IPS DF 6.9 (cell line): Measurements from ENCODE around the gene MEF2A.

Source experiments
- DNase-seq: peaks from one replicate; pipeline ENCODE4 v3.0.0-alpha.2; 2013; ENCODE audit warnings: low read depth, low spot score
- H3K27ac ChIP-seq: one replicate; pipeline ENCODE4 v1.5.1; 2013; ENCODE audit warnings: low read length, control low read depth
- H3K27me3 ChIP-seq: 2 replicates; pipeline ENCODE4 v1.6.1; 2013; ENCODE audit warnings: mild to moderate bottlenecking, low read length; ENCODE audit not compliant: control insufficient read depth, insufficient read depth
- H3K36me3 ChIP-seq: 2 replicates; pipeline ENCODE4 v1.6.1; 2013; ENCODE audit warnings: low read length; ENCODE audit not compliant: control insufficient read depth, insufficient read depth
- H3K4me1 ChIP-seq: 2 replicates; pipeline ENCODE4 v1.6.1; 2013; ENCODE audit warnings: low read length; ENCODE audit not compliant: control insufficient read depth, insufficient read depth
- H3K4me3 ChIP-seq: 2 replicates; pipeline ENCODE4 v1.5.1; 2013; ENCODE audit warnings: mild to moderate bottlenecking, low read length
- H3K9me3 ChIP-seq: 2 replicates; pipeline ENCODE4 v1.6.1; 2013; ENCODE audit warnings: low read length, inconsistent platforms; ENCODE audit not compliant: control insufficient read depth, insufficient read depth
- WGBS: extraction: QIAGEN DNeasy Blood & Tissue Kit; methylation state at CpG from one replicate; pipeline ENCODE4 v1.1.7; 2013; ENCODE audit warnings: mixed read lengths, missing lambda C conversion rate; ENCODE audit not compliant: insufficient read length, insufficient coverage; 5-methylcytosine and 5-hydroxymethylcytosine counted together

The MEF2A gene

GRCh38 chr15:99696096-99696495, 130.3 kb downstream of the MEF2A start:
- Histone ChIP-seq H3K4me1 (no peaks in the 10 kb centered on the region), H3K27me3 (no peaks in the 10 kb centered on the region), H3K9me3 (no peaks in the 10 kb centered on the region), H3K4me3 (no peak overlapping the region), H3K36me3 (no peaks in the 10 kb centered on the region; the same call in 1 of the 2 replicates), H3K27ac (no peak overlapping the region)
- no peak for DNase-seq
- WGBS: no CpG with 5 or more reads among the region's 2 CpGs

- WGBS: no CpG with 5 or more reads among the region's 4 CpGs
- Histone ChIP-seq H3K27me3 (no peaks in the 10 kb centered on the region), H3K27ac (no peak overlapping the region), H3K4me3 (no peak overlapping the region), H3K9me3 (no peaks in the 10 kb centered on the region), H3K36me3 (no peaks in the 10 kb centered on the region), H3K4me1 (no peaks in the 10 kb centered on the region)
- DNase-seq: no peak
Measured at GRCh38 chr15:99702895-99703602, 137.3 kb downstream of the MEF2A start.

GRCh38 chr15:99703603-99704443, 138.0 kb downstream of the MEF2A start:
- Histone ChIP-seq H3K27ac (no peak overlapping the region), H3K27me3 (no peaks in the 10 kb centered on the region), H3K36me3 (no peaks in the 10 kb centered on the region), H3K4me3 (no peak overlapping the region), H3K4me1 (no peaks in the 10 kb centered on the region), H3K9me3 (no peaks in the 10 kb centered on the region)
- DNase-seq: no peak
- no CpG with 5 or more reads among the region's 7 CpGs for WGBS

GRCh38 chr15:99704444-99704838, 138.7 kb downstream of the MEF2A start:
- Histone ChIP-seq H3K4me1 (no peaks in the 10 kb centered on the region), H3K27ac (no peak overlapping the region), H3K27me3 (no peaks in the 10 kb centered on the region), H3K4me3 (no peak overlapping the region), H3K36me3 (no peaks in the 10 kb centered on the region), H3K9me3 (no peaks in the 10 kb centered on the region)
- DNase-seq: peak; percentile 70
- WGBS: no CpG with 5 or more reads among the region's 3 CpGs

- H3K4me3 ChIP-seq: no peak overlapping the region
- no peaks in the 10 kb centered on the region for H3K4me1 ChIP-seq
- H3K36me3 ChIP-seq: 0 out of 2 replicates have a peak, but pooled peaks cover 3% of the 10 kb centered on the region
- no peak for DNase-seq
- H3K9me3 ChIP-seq: no peaks in the 10 kb centered on the region
- no peak overlapping the region for H3K27ac ChIP-seq
- no CpG with 5 or more reads among the region's 10 CpGs for WGBS
- H3K27me3 ChIP-seq: no peaks in the 10 kb centered on the region
Measured at GRCh38 chr15:99706557-99707303, 140.9 kb downstream of the MEF2A start.

GRCh38 chr15:99707473-99708270, 141.9 kb downstream of the MEF2A start:
- Histone ChIP-seq H3K36me3 (0 out of 2 replicates have a peak, but pooled peaks cover 3% of the 10 kb centered on the region), H3K4me1 (no peaks in the 10 kb centered on the region), H3K4me3 (no peak overlapping the region), H3K27me3 (no peaks in the 10 kb centered on the region), H3K9me3 (no peaks in the 10 kb centered on the region), H3K27ac (no peak overlapping the region)
- no CpG with 5 or more reads among the region's 11 CpGs for WGBS
- no peak for DNase-seq

GRCh38 chr15:99708563-99708962, 142.8 kb downstream of the MEF2A start:
- Histone ChIP-seq H3K27me3 (no peaks in the 10 kb centered on the region), H3K4me1 (no peaks in the 10 kb centered on the region), H3K4me3 (no peak overlapping the region), H3K36me3 (peaks cover 3% of the 10 kb centered on the region; the same call in 1 of the 2 replicates), H3K9me3 (no peaks in the 10 kb centered on the region), H3K27ac (no peak overlapping the region)
- no CpG with 5 or more reads among the region's 7 CpGs for WGBS
- no peak for DNase-seq

- Histone ChIP-seq H3K27ac (no peak overlapping the region), H3K9me3 (no peaks in the 10 kb centered on the region), H3K4me1 (no peaks in the 10 kb centered on the region), H3K36me3 (peaks cover 3% of the 10 kb centered on the region; the same call in 1 of the 2 replicates), H3K4me3 (no peak overlapping the region), H3K27me3 (no peaks in the 10 kb centered on the region)
- no peak for DNase-seq
- WGBS: no CpG with 5 or more reads among the region's 16 CpGs
Measured at GRCh38 chr15:99709243-99709986, 143.6 kb downstream of the MEF2A start.

- Histone ChIP-seq H3K4me3 (no peak overlapping the region), H3K36me3 (peaks cover 3% of the 10 kb centered on the region; the same call in 1 of the 2 replicates), H3K4me1 (no peaks in the 10 kb centered on the region), H3K9me3 (no peaks in the 10 kb centered on the region), H3K27ac (no peak overlapping the region), H3K27me3 (no peaks in the 10 kb centered on the region)
- no peak for DNase-seq
- no CpG with 5 or more reads among the region's 5 CpGs for WGBS
Measured at GRCh38 chr15:99711625-99712024, 145.8 kb downstream of the MEF2A start.
